ENCODE results near the gene PIGR.

PIGR gene

GRCh38 chr1:206939841-206940587, 6.3 kb downstream of the PIGR start:
- Histone ChIP-seq H3K9me3 (ENCODE audit: control extremely low read depth in 1 of 5, control insufficient read depth in 4 of 5, insufficient read depth in 2 of 5, low read depth in 1 of 5, low read length in 4 of 5) (no peaks in the 10 kb centered on the region), H3K27ac (ENCODE audit: insufficient read depth in 1 of 2, low read depth in 1 of 2, low read length in 2 of 2, poor library complexity in 1 of 2, severe bottlenecking in 2 of 2) (no peak overlapping the region), H3K27me3 (replicated peaks in 2 of 5; ENCODE audit: control insufficient read depth in 4 of 5, insufficient read depth in 5 of 5, low read length in 4 of 5) (no peaks in the 10 kb centered on the region), H3K4me3 (ENCODE audit: control insufficient read depth in 1 of 7, extremely low read depth in 1 of 7, insufficient read depth in 4 of 7, low read depth in 2 of 7, low read length in 6 of 7) (no peak overlapping the region), H3K4me1 (ENCODE audit: control extremely low read depth in 1 of 4, control insufficient read depth in 4 of 4, insufficient read depth in 4 of 4, low read length in 3 of 4) (no peaks in the 10 kb centered on the region), H3K36me3 (ENCODE audit: control insufficient read depth in 4 of 4, insufficient read depth in 4 of 4, low read length in 3 of 4) (no peaks in the 10 kb centered on the region)
- POLR2A ChIA-PET, result no interaction called here
- WGBS (ENCODE audit: insufficient coverage), result 97% methylated on average over 8 of the region's 9 CpGs
- CTCF ChIA-PET, result interaction anchor here (0.8 to 5.7 kb wide), 4 partner anchors 13 to 41 kb away, joined by 3 to 34 read pairs (median 4); no protein-coding TSS in a partner anchor
- no peak for DNase-seq

- 95% methylated on average over 7 of the region's 13 CpGs for WGBS (ENCODE audit: insufficient coverage)
- ChIA-PET POLR2A (no interaction called here), CTCF (interaction anchor here (1.0 to 5.7 kb wide), 4 partner anchors 12 to 42 kb away, joined by 3 to 34 read pairs (median 4); no protein-coding TSS in a partner anchor)
Observed at GRCh38 chr1:206939131-206939530, 7.1 kb downstream of the PIGR start.

GRCh38 chr1:206937425-206937824, 8.8 kb downstream of the PIGR start:
- H3K27me3 ChIP-seq (replicated peaks in 2 of 5; ENCODE audit: control insufficient read depth in 4 of 5, insufficient read depth in 5 of 5, low read length in 4 of 5), result no peaks in the 10 kb centered on the region
- ChIA-PET POLR2A (no interaction called here), CTCF (interaction anchor here (1.8 to 10.5 kb wide), 9 partner anchors 9 to 67 kb away, joined by 6 to 220 read pairs (median 29); partner anchors contain the start of genes FCMR and PIGR)
- DNase-seq, result no peak
- no peaks in the 10 kb centered on the region for H3K4me1 ChIP-seq (ENCODE audit: control extremely low read depth in 1 of 4, control insufficient read depth in 4 of 4, insufficient read depth in 4 of 4, low read length in 3 of 4)
- no peak overlapping the region for H3K4me3 ChIP-seq (ENCODE audit: control insufficient read depth in 1 of 7, extremely low read depth in 1 of 7, insufficient read depth in 4 of 7, low read depth in 2 of 7, low read length in 6 of 7)
- no peak overlapping the region for H3K27ac ChIP-seq (ENCODE audit: insufficient read depth in 1 of 2, low read depth in 1 of 2, low read length in 2 of 2, poor library complexity in 1 of 2, severe bottlenecking in 2 of 2)
- H3K36me3 ChIP-seq (ENCODE audit: control insufficient read depth in 4 of 4, insufficient read depth in 4 of 4, low read length in 3 of 4), result no peaks in the 10 kb centered on the region
- H3K9me3 ChIP-seq (ENCODE audit: control extremely low read depth in 1 of 5, control insufficient read depth in 4 of 5, insufficient read depth in 2 of 5, low read depth in 1 of 5, low read length in 4 of 5), result no peaks in the 10 kb centered on the region
- WGBS (ENCODE audit: insufficient coverage), result 94% methylated on average over 5 of the region's 6 CpGs

More at GRCh38 chr1:206939131-206939530, 7.1 kb downstream of the PIGR start:
- H3K36me3 ChIP-seq (ENCODE audit: control insufficient read depth in 4 of 4, insufficient read depth in 4 of 4, low read length in 3 of 4), result no peaks in the 10 kb centered on the region
- no peaks in the 10 kb centered on the region for H3K27me3 ChIP-seq (replicated peaks in 2 of 5; ENCODE audit: control insufficient read depth in 4 of 5, insufficient read depth in 5 of 5, low read length in 4 of 5)
- no peak overlapping the region for H3K27ac ChIP-seq (ENCODE audit: insufficient read depth in 1 of 2, low read depth in 1 of 2, low read length in 2 of 2, poor library complexity in 1 of 2, severe bottlenecking in 2 of 2)
- no peaks in the 10 kb centered on the region for H3K4me1 ChIP-seq (ENCODE audit: control extremely low read depth in 1 of 4, control insufficient read depth in 4 of 4, insufficient read depth in 4 of 4, low read length in 3 of 4)
- no peaks in the 10 kb centered on the region for H3K9me3 ChIP-seq (ENCODE audit: control extremely low read depth in 1 of 5, control insufficient read depth in 4 of 5, insufficient read depth in 2 of 5, low read depth in 1 of 5, low read length in 4 of 5)
- no peak overlapping the region for H3K4me3 ChIP-seq (ENCODE audit: control insufficient read depth in 1 of 7, extremely low read depth in 1 of 7, insufficient read depth in 4 of 7, low read depth in 2 of 7, low read length in 6 of 7)
- no peak for DNase-seq

GRCh38 chr1:206935491-206936067, 10.7 kb downstream of the PIGR start:
- Histone ChIP-seq H3K4me1 (ENCODE audit: control extremely low read depth in 1 of 4, control insufficient read depth in 4 of 4, insufficient read depth in 4 of 4, low read length in 3 of 4) (peaks cover under 1 to 2% (median 2%) of the 10 kb centered on the region in 4 experiments), H3K27ac (ENCODE audit: insufficient read depth in 1 of 2, low read depth in 1 of 2, low read length in 2 of 2, poor library complexity in 1 of 2, severe bottlenecking in 2 of 2) (no peak overlapping the region), H3K9me3 (ENCODE audit: control extremely low read depth in 1 of 5, control insufficient read depth in 4 of 5, insufficient read depth in 2 of 5, low read depth in 1 of 5, low read length in 4 of 5) (no peaks in the 10 kb centered on the region), H3K4me3 (ENCODE audit: control insufficient read depth in 1 of 7, extremely low read depth in 1 of 7, insufficient read depth in 4 of 7, low read depth in 2 of 7, low read length in 6 of 7) (no peak overlapping the region), H3K36me3 (ENCODE audit: control insufficient read depth in 4 of 4, insufficient read depth in 4 of 4, low read length in 3 of 4) (no peaks in the 10 kb centered on the region), H3K27me3 (replicated peaks in 2 of 5; ENCODE audit: control insufficient read depth in 4 of 5, insufficient read depth in 5 of 5, low read length in 4 of 5) (no peaks in the 10 kb centered on the region)
- DNase-seq, result peak; percentile 72 to 87 (median 85)
- ChIA-PET POLR2A (interaction anchor here (1.0 kb wide), 1 partner anchor 46 kb away, joined by 4 read pairs; no protein-coding TSS in a partner anchor), CTCF (interaction anchor here (0.7 to 10.5 kb wide), 40 partner anchors 8 to 564 kb away, joined by 3 to 220 read pairs (median 5); partner anchors contain the start of genes FCAMR, FCMR and PIGR)
- WGBS (ENCODE audit: insufficient coverage), result 67% methylated on average over 14 of the region's 19 CpGs

- ChIA-PET CTCF (interaction anchor here (0.6 to 10.5 kb wide), 22 partner anchors 8 to 323 kb away, joined by 3 to 220 read pairs (median 7); partner anchors contain the start of genes EIF2D and FCMR), POLR2A (no interaction called here)
- H3K36me3 ChIP-seq (ENCODE audit: control insufficient read depth in 4 of 4, insufficient read depth in 4 of 4, low read length in 3 of 4), result no peaks in the 10 kb centered on the region
- H3K9me3 ChIP-seq (ENCODE audit: control extremely low read depth in 1 of 5, control insufficient read depth in 4 of 5, insufficient read depth in 2 of 5, low read depth in 1 of 5, low read length in 4 of 5), result no peaks in the 10 kb centered on the region
- peak; percentile 50 to 66 (median 59) for DNase-seq
- H3K27me3 ChIP-seq (replicated peaks in 2 of 5; ENCODE audit: control insufficient read depth in 4 of 5, insufficient read depth in 5 of 5, low read length in 4 of 5), result no peaks in the 10 kb centered on the region
- no peak overlapping the region for H3K27ac ChIP-seq (ENCODE audit: insufficient read depth in 1 of 2, low read depth in 1 of 2, low read length in 2 of 2, poor library complexity in 1 of 2, severe bottlenecking in 2 of 2)
- H3K4me1 ChIP-seq (ENCODE audit: control extremely low read depth in 1 of 4, control insufficient read depth in 4 of 4, insufficient read depth in 4 of 4, low read length in 3 of 4), result peaks cover 2 to 11% (median 8%) of the 10 kb centered on the region in 4 experiments
- WGBS (ENCODE audit: insufficient coverage), result 53% methylated on average over 6 of the region's 8 CpGs
- H3K4me3 ChIP-seq (ENCODE audit: control insufficient read depth in 1 of 7, extremely low read depth in 1 of 7, insufficient read depth in 4 of 7, low read depth in 2 of 7, low read length in 6 of 7), result no peak overlapping the region
Observed at GRCh38 chr1:206933333-206933945, 12.8 kb downstream of the PIGR start.

- ChIA-PET CTCF (interaction anchor here (0.7 to 10.5 kb wide), 19 partner anchors 10 to 209 kb away, joined by 3 to 220 read pairs (median 3); partner anchors contain the start of genes FCMR, IL20 and PIGR), POLR2A (no interaction called here)
- H3K36me3 ChIP-seq (ENCODE audit: control insufficient read depth in 4 of 4, insufficient read depth in 4 of 4, low read length in 3 of 4), result no peaks in the 10 kb centered on the region
- no peak overlapping the region for H3K27ac ChIP-seq (ENCODE audit: insufficient read depth in 1 of 2, low read depth in 1 of 2, low read length in 2 of 2, poor library complexity in 1 of 2, severe bottlenecking in 2 of 2)
- no peaks in the 10 kb centered on the region for H3K9me3 ChIP-seq (ENCODE audit: control extremely low read depth in 1 of 5, control insufficient read depth in 4 of 5, insufficient read depth in 2 of 5, low read depth in 1 of 5, low read length in 4 of 5)
- H3K4me1 ChIP-seq (ENCODE audit: control extremely low read depth in 1 of 4, control insufficient read depth in 4 of 4, insufficient read depth in 4 of 4, low read length in 3 of 4), result peaks cover 2 to 11% (median 8%) of the 10 kb centered on the region in 4 experiments
- DNase-seq, result no peak
- no peaks in the 10 kb centered on the region for H3K27me3 ChIP-seq (replicated peaks in 2 of 5; ENCODE audit: control insufficient read depth in 4 of 5, insufficient read depth in 5 of 5, low read length in 4 of 5)
- WGBS (ENCODE audit: insufficient coverage), result 92% methylated on average over 8 of the region's 8 CpGs
- H3K4me3 ChIP-seq (ENCODE audit: control insufficient read depth in 1 of 7, extremely low read depth in 1 of 7, insufficient read depth in 4 of 7, low read depth in 2 of 7, low read length in 6 of 7), result no peak overlapping the region
Observed at GRCh38 chr1:206932177-206932576, 14.1 kb downstream of the PIGR start.

Measured in common myeloid progenitor, CD34-positive (primary cell).